ENCODE results near the gene CCDC197.

CCDC197 gene

DNA sequence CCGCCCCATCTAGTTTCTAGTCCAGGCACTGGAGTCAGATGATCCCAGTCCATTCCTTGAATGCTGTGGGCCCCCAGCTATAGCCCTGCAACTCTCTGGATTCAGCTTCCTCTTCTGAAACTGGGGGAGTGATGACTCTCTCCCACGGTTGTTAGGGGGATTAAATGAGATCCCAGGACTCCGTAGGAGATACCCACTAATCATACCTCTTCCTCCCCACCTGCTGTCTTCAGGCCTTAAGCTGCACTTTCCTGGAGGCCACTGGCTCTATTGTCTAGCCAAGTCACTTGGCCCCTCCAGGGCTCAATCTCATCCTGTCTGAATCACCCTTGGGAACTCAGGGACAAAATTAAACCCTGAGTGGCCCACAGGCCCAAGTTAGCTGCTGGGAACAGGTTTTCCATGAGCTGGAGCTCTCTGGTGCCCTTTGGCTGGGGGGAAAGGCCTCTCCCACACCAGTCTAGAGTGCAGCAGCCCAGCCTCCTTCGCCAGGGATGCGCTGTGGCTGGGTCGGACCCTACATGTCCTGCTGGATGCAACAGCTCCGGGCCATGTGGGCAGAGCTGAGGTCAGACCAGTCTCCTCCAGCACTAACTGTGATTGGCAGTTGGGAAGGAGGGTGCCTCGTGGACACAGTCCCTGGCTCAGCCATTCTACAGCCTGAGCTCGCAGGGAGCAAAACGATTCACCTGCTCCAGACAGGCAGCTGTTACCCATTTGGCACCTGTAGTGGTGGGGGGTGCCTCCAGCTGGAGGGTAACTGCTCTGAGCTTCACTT, 14.7 kb upstream of the CCDC197 start:
- Mint-ChIP-seq H3K36me3 (ENCODE audit: low read depth) (no peaks in the 10 kb centered on the region), H3K4me3 (no peak overlapping the region), H3K9me3 (no peaks in the 10 kb centered on the region), H3K4me1 (peaks cover 31% of the 10 kb centered on the region), H3K27me3 (ENCODE audit: low read depth) (no peaks in the 10 kb centered on the region), H3K27ac (no peak overlapping the region)
- no peak for TF ChIP-seq CTCF (IDR thresholded peaks at IDR 0.05; ENCODE audit: unreplicated experiment in 3 of 3)

DNA sequence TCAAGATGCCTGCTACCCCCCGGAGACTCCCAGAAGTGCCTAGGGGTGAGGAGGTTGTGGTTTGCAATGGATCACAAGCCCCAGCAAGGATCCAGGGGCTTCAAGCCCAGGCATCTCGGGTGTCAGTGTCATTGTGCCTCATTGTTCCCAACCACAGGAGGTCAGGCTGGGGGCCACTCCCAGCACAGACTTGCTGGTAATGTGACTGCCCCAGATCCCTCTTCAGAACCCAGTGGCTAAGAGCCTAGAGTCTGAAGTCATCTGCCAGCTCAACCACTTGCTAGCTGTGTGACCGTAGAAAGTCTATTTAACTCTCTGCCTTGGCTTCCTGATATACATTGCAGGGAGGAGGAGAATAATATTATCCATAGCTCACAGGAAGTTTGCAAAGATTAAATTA, 13.0 kb upstream of the CCDC197 start:
- H3K9me3 Mint-ChIP-seq: no peaks in the 10 kb centered on the region
- H3K36me3 Mint-ChIP-seq (ENCODE audit: low read depth): no peaks in the 10 kb centered on the region
- H3K27me3 Mint-ChIP-seq (ENCODE audit: low read depth): no peaks in the 10 kb centered on the region
- peaks cover 31% of the 10 kb centered on the region for H3K4me1 Mint-ChIP-seq
- no peak for TF ChIP-seq CTCF (IDR thresholded peaks at IDR 0.05; ENCODE audit: unreplicated experiment in 3 of 3)
- no peak overlapping the region for H3K27ac Mint-ChIP-seq
- H3K4me3 Mint-ChIP-seq: no peak overlapping the region

DNA sequence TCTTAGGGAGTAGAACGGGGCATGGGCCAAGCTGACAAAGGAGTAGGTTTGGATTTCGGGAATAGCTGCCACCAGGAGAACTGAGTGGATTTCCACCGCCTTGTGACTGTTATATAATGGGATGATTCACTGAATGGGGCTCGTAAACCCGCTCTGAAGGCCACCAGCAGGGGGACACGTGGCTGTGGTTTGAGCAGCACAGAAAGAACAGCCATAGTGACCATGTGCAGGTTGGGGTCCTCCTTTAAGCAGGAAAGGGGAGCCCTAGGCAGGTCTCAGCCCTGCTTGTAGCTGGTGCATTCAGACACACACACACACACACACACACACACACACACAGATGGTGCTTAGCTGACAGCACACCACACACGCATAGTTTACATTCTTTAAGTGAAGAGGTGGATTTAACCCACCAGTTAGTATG, 12.1 kb upstream of the CCDC197 start:
- Mint-ChIP-seq H3K36me3 (ENCODE audit: low read depth) (no peaks in the 10 kb centered on the region), H3K27ac (no peak overlapping the region), H3K4me1 (peaks cover 31% of the 10 kb centered on the region), H3K4me3 (no peak overlapping the region), H3K27me3 (ENCODE audit: low read depth) (no peaks in the 10 kb centered on the region), H3K9me3 (no peaks in the 10 kb centered on the region)
- peak in 1 of 3 experiments; percentile 23 for TF ChIP-seq CTCF (IDR thresholded peaks at IDR 0.05; ENCODE audit: unreplicated experiment in 3 of 3)

DNA sequence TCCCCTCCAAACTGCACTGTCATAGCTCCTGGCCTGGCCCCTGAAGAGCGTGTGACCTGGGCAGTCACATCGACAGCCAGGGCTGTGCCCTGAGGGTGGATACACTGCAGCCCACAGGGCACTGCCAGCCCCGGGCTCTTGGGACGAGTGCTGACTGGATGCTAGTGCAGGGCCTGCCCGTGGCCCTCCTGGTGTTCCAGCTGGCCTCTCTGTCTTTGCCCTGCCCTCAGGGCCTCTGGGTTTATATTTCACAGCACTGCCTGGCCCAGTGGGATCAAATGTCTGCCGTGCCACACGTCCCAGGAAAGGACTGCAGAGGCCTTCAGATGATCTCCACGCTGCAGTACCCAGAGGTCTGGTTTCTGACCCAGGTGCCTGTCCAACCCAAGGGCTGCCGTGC, 10.1 kb upstream of the CCDC197 start:
- Mint-ChIP-seq H3K27me3 (ENCODE audit: low read depth) (peaks cover 12% of the 10 kb centered on the region), H3K9me3 (no peaks in the 10 kb centered on the region), H3K4me3 (peak overlapping the region in 1 of 3 experiments; percentile 26), H3K27ac (peak overlapping the region in 1 of 3 experiments; percentile 25), H3K4me1 (peaks cover 15% of the 10 kb centered on the region), H3K36me3 (ENCODE audit: low read depth) (no peaks in the 10 kb centered on the region)
- TF ChIP-seq CTCF (IDR thresholded peaks at IDR 0.05; ENCODE audit: unreplicated experiment in 3 of 3): no peak

DNA sequence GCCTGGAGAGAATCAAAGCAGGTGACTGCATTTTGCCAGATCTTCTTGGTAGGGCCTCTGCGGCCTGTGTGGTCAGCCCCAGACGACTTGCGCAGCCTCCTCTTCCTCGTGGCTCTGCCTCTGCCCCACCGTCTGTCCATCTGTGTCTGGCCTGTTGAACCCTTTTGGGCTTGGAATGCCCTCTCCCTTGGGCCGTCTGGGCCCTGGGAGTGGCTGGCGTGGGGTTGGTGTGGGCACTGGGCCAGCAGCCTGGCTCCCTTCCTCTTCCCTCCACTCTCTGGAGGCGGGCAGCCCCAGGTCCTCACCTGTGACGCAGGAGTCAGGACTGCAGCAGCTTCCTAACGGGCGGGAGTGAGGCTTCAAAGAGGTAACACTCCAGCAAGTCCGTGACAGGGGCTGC, 9.7 kb upstream of the CCDC197 start:
- no peak for TF ChIP-seq CTCF (IDR thresholded peaks at IDR 0.05; ENCODE audit: unreplicated experiment in 3 of 3)
- no peaks in the 10 kb centered on the region for H3K9me3 Mint-ChIP-seq
- no peaks in the 10 kb centered on the region for H3K36me3 Mint-ChIP-seq (ENCODE audit: low read depth)
- H3K27me3 Mint-ChIP-seq (ENCODE audit: low read depth): peaks cover 13% of the 10 kb centered on the region
- H3K4me3 Mint-ChIP-seq: no peak overlapping the region
- peaks cover 13% of the 10 kb centered on the region for H3K4me1 Mint-ChIP-seq
- no peak overlapping the region for H3K27ac Mint-ChIP-seq

Measured in nephron (organoid).